GM20431 (cell line): ENCODE measurements around the gene SLCO4A1.

Experiments used
- in situ Hi-C: fragments of 300-500 bp; cut with MseI, MboI; formaldehyde crosslinking; loops from one replicate; pipeline ENCODE4 v1.15.0; 2020; ENCODE audit warnings: low sequenced_read_pairs; ENCODE audit not compliant: unreplicated experiment

The SLCO4A1 gene

GRCh38 chr20:62708591-62709536 lies 66.6 kb downstream of the SLCO4A1 start, which contains the start of gene NTSR1:
TSS of gene NTSR1 (plus strand) at chr20:62708836. CDS start at chr20:62709208, 372 bp downstream.
- in situ Hi-C loops: no loop called here

GRCh38 chr20:62709537-62709905 lies 67.2 kb downstream of the SLCO4A1 start:
- in situ Hi-C loops: no loop called here

GRCh38 chr20:62710221-62710885 lies 68.0 kb downstream of the SLCO4A1 start:
- in situ Hi-C loops: no loop called here

- in situ Hi-C loops: no loop called here
Observed at GRCh38 chr20:62710886-62711702, 68.8 kb downstream of the SLCO4A1 start.

GRCh38 chr20:62711703-62712101 lies 69.4 kb downstream of the SLCO4A1 start:
- in situ Hi-C loops: no loop called here

- in situ Hi-C loops: no loop called here
Observed at GRCh38 chr20:62712606-62713005, 70.3 kb downstream of the SLCO4A1 start.

- in situ Hi-C loops: no loop called here
Observed at GRCh38 chr20:62714006-62714405, 71.7 kb downstream of the SLCO4A1 start.

GRCh38 chr20:62714799-62715198 lies 72.5 kb downstream of the SLCO4A1 start:
- in situ Hi-C loops: no loop called here

- in situ Hi-C loops: no loop called here
Observed at GRCh38 chr20:62715201-62715600, 72.9 kb downstream of the SLCO4A1 start.

GRCh38 chr20:62716198-62716940 lies 74.1 kb downstream of the SLCO4A1 start:
- in situ Hi-C loops: no loop called here

- in situ Hi-C loops: no loop called here
Observed at GRCh38 chr20:62716941-62717310, 74.6 kb downstream of the SLCO4A1 start.

GRCh38 chr20:62717933-62718332 lies 75.6 kb downstream of the SLCO4A1 start:
- in situ Hi-C loops: no loop called here

GRCh38 chr20:62718546-62718945 lies 76.2 kb downstream of the SLCO4A1 start:
- in situ Hi-C loops: no loop called here

- in situ Hi-C loops: no loop called here
Observed at GRCh38 chr20:62719250-62719935, 77.1 kb downstream of the SLCO4A1 start.
